HCT116 (cell line): Measurements from ENCODE around the gene GJB4. TPM values are rescaled to one million over a fixed set of nuclear protein-coding genes. Genes with fewer than 3 reads are reported as not detected.
A peak's percentile ranks its signal among the peaks of the same experiment; 100 is the strongest.

Source experiments
- ATAC-seq: fragments of 200-7000 bp; cut with Tn5 transposase; 2 replicates; pipeline ENCODE4 v1.9.1; 2020; ENCODE audit warnings: mild to moderate bottlenecking, moderate library complexity
- BruUV-seq: library from RNA; stranded (reverse); fragments of 400-500 nt; replicated peaks from 2 replicates; lab custom pipeline; 2021; lab: Mats Ljungman, UMichigan
- CTCF ChIA-PET: fragments of 300-600 bp; sonication (Branson Sonifier 250); formaldehyde crosslinking; loops from one replicate; lab custom pipeline; 2021; ENCODE audit warnings: antibody characterized with exemption; lab: Charles Lee
- POLR2A ChIA-PET: fragments of 300-600, 350-600 bp; sonication (Branson Sonifier 250); formaldehyde crosslinking; loops from one replicate; lab custom pipeline; 2021; ENCODE audit warnings: antibody characterized with exemption; lab: Charles Lee
- RAD21 ChIA-PET, 2 experiments: fragments of 300-600 bp; sonication (Branson Sonifier 250); formaldehyde crosslinking; loops; one replicate each; lab custom pipeline; 2023; ENCODE audit warnings: low total read pairs in 2 of 2; ENCODE audit not compliant: uncharacterized antibody in 2 of 2, unreplicated experiment in 2 of 2, low non-redundant PET in 1 of 2; lab: Charles Lee
- DNase-seq: peaks from one replicate; pipeline ENCODE4 v3.0.0-alpha.2; 2010; ENCODE audit warnings: low read depth, low spot score
- H2AFZ ChIP-seq: fragments of 200-600 bp; shearing (Covaris generic), sonication (generic); 2 replicates; pipeline ENCODE4 v1.6.1; 2017; ENCODE audit warnings: low read depth, mixed run types, mixed read lengths, antibody characterized with exemption, low read length; ENCODE audit not compliant: poor library complexity, severe bottlenecking
- H3K27ac ChIP-seq: 2 replicates; pipeline ENCODE4 v1.5.1; 2012; ENCODE audit warnings: low read depth, low read length
- H3K27me3 ChIP-seq: fragments of 200-600 bp; sonication (generic); 2 replicates; pipeline ENCODE4 v1.6.1; 2016; ENCODE audit warnings: mixed run types, low read length, mixed read lengths; ENCODE audit not compliant: insufficient read depth
- H3K36me3 ChIP-seq, 2 experiments: fragments of 200-500 bp in 1 of 2; fragments of 200-600 bp in 1 of 2; sonication (Bioruptor generic) in 1 of 2; sonication (generic) in 1 of 2; 2 replicates each; pipeline versions ENCODE4 v1.5.1 to v1.6.1; 2014 to 2016; ENCODE audit warnings: low read length in 2 of 2, inconsistent platforms in 1 of 2, mixed read lengths in 1 of 2, mixed run types in 1 of 2; ENCODE audit not compliant: insufficient read depth in 2 of 2, control insufficient read depth in 1 of 2
- H3K4me1 ChIP-seq, 2 experiments: fragments of 200-600 bp in 1 of 2; sonication (generic) in 1 of 2; 2 replicates each; pipeline versions ENCODE4 v1.5.1 to v1.6.1; 2012 to 2017; ENCODE audit warnings: low read length in 2 of 2, inconsistent platforms in 1 of 2, mild to moderate bottlenecking in 1 of 2, mixed read lengths in 1 of 2, mixed run types in 1 of 2, moderate library complexity in 1 of 2; ENCODE audit not compliant: insufficient read depth in 2 of 2, control insufficient read depth in 1 of 2
- H3K4me2 ChIP-seq: fragments of 200-600 bp; sonication (generic); 2 replicates; pipeline ENCODE4 v1.6.1; 2017; ENCODE audit warnings: mixed run types, low read length, mixed read lengths
- H3K4me3 ChIP-seq, 2 experiments: fragments of 200-600 bp in 1 of 2; sonication (generic) in 1 of 2; replicated peaks in 1 of 2; 2 replicates each; pipeline ENCODE4 v1.5.1; 2011 to 2016; ENCODE audit warnings: low read length in 2 of 2, control low read depth in 1 of 2, low read depth in 1 of 2, mild to moderate bottlenecking in 1 of 2, mixed read lengths in 1 of 2, mixed run types in 1 of 2
- H3K79me2 ChIP-seq: fragments of 200-600 bp; sonication (generic); 2 replicates; pipeline ENCODE4 v1.6.1; 2017; ENCODE audit warnings: mild to moderate bottlenecking, mixed run types, low read length, moderate library complexity, mixed read lengths; ENCODE audit not compliant: insufficient read depth
- H3K9ac ChIP-seq: fragments of 200-600 bp; sonication (generic); 2 replicates; pipeline ENCODE4 v1.6.1; 2016; ENCODE audit warnings: low read length, mixed read lengths
- H3K9me2 ChIP-seq: fragments of 200-600 bp; sonication (generic), shearing (Covaris generic); 2 replicates; pipeline ENCODE4 v1.6.1; 2017; ENCODE audit warnings: mixed run types, mild to moderate bottlenecking, moderate library complexity; ENCODE audit not compliant: insufficient read depth
- H3K9me3 ChIP-seq, 2 experiments: fragments of 200-500 bp in 1 of 2; fragments of 200-600 bp in 1 of 2; sonication (Bioruptor generic) in 1 of 2; sonication (generic) in 1 of 2; 2 replicates each; pipeline ENCODE4 v1.6.1; 2014 to 2017; ENCODE audit warnings: low read length in 2 of 2, mixed read lengths in 2 of 2, inconsistent platforms in 1 of 2, low read depth in 1 of 2, mild to moderate bottlenecking in 1 of 2, mixed run types in 1 of 2, moderate library complexity in 1 of 2; ENCODE audit not compliant: control insufficient read depth in 1 of 2, insufficient read depth in 1 of 2
- H4K20me1 ChIP-seq: fragments of 200-600 bp; sonication (generic), shearing (Covaris generic); 2 replicates; pipeline ENCODE4 v1.6.1; 2017; ENCODE audit warnings: mixed run types, mild to moderate bottlenecking, moderate library complexity; ENCODE audit not compliant: insufficient read depth
- ATF3 ChIP-seq: IDR thresholded peaks from 2 replicates; pipeline ENCODE4 v1.6.1; 2012
- CBX3 ChIP-seq: IDR thresholded peaks from 2 replicates; pipeline ENCODE4 v1.6.1; 2012; ENCODE audit warnings: low read depth
- CEBPB ChIP-seq: IDR thresholded peaks from 2 replicates; pipeline ENCODE4 v1.6.1; 2012; ENCODE audit warnings: low read depth
- CTCF ChIP-seq, 3 experiments: fragments of 200-600 bp in 1 of 3; sonication (generic) in 1 of 3; IDR thresholded peaks in 2 of 3; conservative IDR thresholded peaks in 1 of 3; 2 replicates each; pipeline ENCODE4 v1.5.1; 2012 to 2017; ENCODE audit warnings: low read depth in 2 of 3, low read length in 2 of 3, antibody characterized with exemption in 1 of 3, borderline replicate concordance in 1 of 3, control low read depth in 1 of 3, mild to moderate bottlenecking in 1 of 3, mixed read lengths in 1 of 3, mixed run types in 1 of 3, moderate library complexity in 1 of 3; ENCODE audit not compliant: insufficient read depth in 1 of 3
- EGR1 ChIP-seq: IDR thresholded peaks from 2 replicates; pipeline ENCODE4 v1.6.1; 2012; ENCODE audit warnings: low read depth
- ELF1 ChIP-seq: IDR thresholded peaks from 2 replicates; pipeline ENCODE4 v1.6.1; 2012; ENCODE audit warnings: low read depth, borderline replicate concordance
- EZH2 ChIP-seq: fragments of 200-600 bp; sonication (generic); IDR thresholded peaks from 2 replicates; pipeline ENCODE4 v1.6.1; 2017; ENCODE audit warnings: antibody characterized with exemption, mixed run types
- EZH2phosphoT487 ChIP-seq: fragments of 200-600 bp; IDR thresholded peaks from 2 replicates; pipeline ENCODE4 v1.6.1; 2018; ENCODE audit warnings: antibody characterized with exemption, borderline replicate concordance
- FOSL1 ChIP-seq: IDR thresholded peaks from 2 replicates; pipeline ENCODE4 v1.6.1; 2012; ENCODE audit warnings: low read depth
- POLR2A ChIP-seq: IDR thresholded peaks from 2 replicates; pipeline ENCODE4 v1.7.0; 2011; ENCODE audit warnings: borderline replicate concordance; ENCODE audit not compliant: insufficient read depth, insufficient read length; ENCODE audit errors: extremely low read depth
- RAD21 ChIP-seq: IDR thresholded peaks from 2 replicates; pipeline ENCODE4 v1.6.1; 2012; ENCODE audit warnings: low read depth, mild to moderate bottlenecking
- REST ChIP-seq: IDR thresholded peaks from 2 replicates; pipeline ENCODE4 v1.6.1; 2012; ENCODE audit warnings: low read depth
- SP1 ChIP-seq: IDR thresholded peaks from 2 replicates; pipeline ENCODE4 v1.6.1; 2012; ENCODE audit warnings: low read depth
- SRF ChIP-seq: IDR thresholded peaks from 2 replicates; pipeline ENCODE4 v1.6.1; 2012; ENCODE audit warnings: low read depth
- TCF7L2 ChIP-seq: IDR thresholded peaks from 2 replicates; pipeline ENCODE4 v1.7.0; 2011; ENCODE audit warnings: borderline replicate concordance, inconsistent platforms; ENCODE audit not compliant: insufficient read depth, insufficient read length; ENCODE audit errors: extremely low read depth
- YY1 ChIP-seq: IDR thresholded peaks from 2 replicates; pipeline ENCODE4 v1.6.1; 2011; ENCODE audit warnings: low read length, low read depth, moderate library complexity, mild to moderate bottlenecking; ENCODE audit not compliant: insufficient replicate concordance; ENCODE audit errors: extremely low read depth
- ZNF274 ChIP-seq: fragments of 200-500 bp; sonication (Bioruptor generic); IDR thresholded peaks from 2 replicates; pipeline ENCODE4 v1.6.1; 2014; ENCODE audit warnings: mild to moderate bottlenecking, low read depth, low read length, inconsistent platforms
- intact Hi-C: fragments of 100-400 bp; cut with micrococcal nuclease; formaldehyde crosslinking; loops from 2 replicates; pipeline ENCODE4 v1.10.0; 2022
- total RNA-seq: library from RNA; stranded (reverse); gene quantifications from one replicate; pipeline ENCODE4 v1.2.1, GENCODE V29; 2021; ENCODE audit not compliant: unreplicated experiment

GJB4 gene
- total RNA-seq, 1 experiment from 2014 or later = 2.0 TPM

- TF ChIP-seq CTCF (IDR thresholded peaks at IDR 0.05 in 2 of 3, conservative IDR thresholded peaks at IDR 0.05 in 1 of 3; ENCODE audit: borderline replicate concordance in 1 of 3, insufficient read depth in 1 of 3, low read depth in 2 of 3, low read length in 2 of 3) = no peak
- no peak for TF ChIP-seq ELF1
- no peak for TF ChIP-seq POLR2A
Measured at GRCh38 chr1:34757386-34757785, 2.2 kb upstream of the GJB4 start (continued).

- H3K9me3 ChIP-seq = no peaks in the 10 kb centered on the region
- H3K36me3 ChIP-seq = no peaks in the 10 kb centered on the region
- H3K79me2 ChIP-seq = no peaks in the 10 kb centered on the region
- ATAC-seq (no peak), DNase-seq (no peak)
- no peak overlapping the region for H3K9ac ChIP-seq
- ChIA-PET POLR2A (interaction anchor here (1.6 kb wide), 1 partner anchor 21 kb away, joined by 4 read pairs; no protein-coding TSS in a partner anchor), CTCF (interaction anchor here (1.1 kb wide), 1 partner anchor 16 kb away, joined by 4 read pairs; no protein-coding TSS in a partner anchor), RAD21 (no interaction called here)
- H3K4me1 ChIP-seq = peaks cover 46 to 69% of the 10 kb centered on the region in 2 experiments
- intact Hi-C loops = no loop called here
- no peak overlapping the region for H3K27ac ChIP-seq
- H2AFZ ChIP-seq = no peak overlapping the region
- BruUV-seq = no TSS peak
- H3K27me3 ChIP-seq = no peaks in the 10 kb centered on the region
- no peaks in the 10 kb centered on the region for H4K20me1 ChIP-seq
- no peaks in the 10 kb centered on the region for H3K9me2 ChIP-seq
- peak overlapping the region; percentile 58; the same call in 1 of the 2 replicates for H3K4me2 ChIP-seq
- H3K4me3 ChIP-seq = no peak overlapping the region
- TF ChIP-seq ATF3 (no peak), CTCF (IDR thresholded peaks at IDR 0.05 in 2 of 3, conservative IDR thresholded peaks at IDR 0.05 in 1 of 3; ENCODE audit: borderline replicate concordance in 1 of 3, insufficient read depth in 1 of 3, low read depth in 2 of 3, low read length in 2 of 3) (no peak), ELF1 (no peak), REST (no peak), YY1 (no peak), CEBPB (no peak), ZNF274 (no peak), SP1 (no peak), TCF7L2 (no peak), CBX3 (no peak), EGR1 (no peak), RAD21 (no peak), EZH2phosphoT487 (no peak), EZH2 (no peak), FOSL1 (no peak), SRF (no peak)
Measured at GRCh38 chr1:34758751-34759150, 789 bp upstream of the GJB4 start.
